K562 (cell line): ENCODE results near the gene FAM107B. TPM values are rescaled to one million over a fixed set of nuclear protein-coding genes. Genes with fewer than 3 reads are reported as not detected.

Experiments
- ATAC-seq: fragments of 200-7000 bp; cut with Tn5 transposase; 3 replicates; pipeline ENCODE4 v1.9.1; 2020; ENCODE audit warnings: moderate library complexity
- BruUV-seq: library from RNA; stranded (reverse); fragments of 400-500 nt; replicated peaks from 2 replicates; lab custom pipeline; 2021; lab: Mats Ljungman, UMichigan
- CTCF ChIA-PET: fragments of 300-600 bp; formaldehyde crosslinking; extraction: SDS; loops from one replicate; lab custom pipeline; 2021; ENCODE audit warnings: low intra/inter-chr PET ratio; lab: Yijun Ruan, JAX
- POLR2A ChIA-PET: fragments of 300-600, 350-650 bp; sonication (Branson Sonifier 250); formaldehyde crosslinking; extraction: SDS; loops from one replicate; lab custom pipeline; 2021; ENCODE audit warnings: antibody characterized with exemption, inconsistent platforms; lab: Yijun Ruan, JAX
- DNase-seq, 4 experiments: peaks; one replicate each; pipeline versions ENCODE4 v3.0.0 to v3.0.0-alpha.2; 2011 to 2018; ENCODE audit warnings: low spot score in 3 of 4, mixed read lengths in 3 of 4; ENCODE audit errors: extremely low read depth in 1 of 4
- FAIRE-seq: peaks from 2 replicates; lab custom pipeline; 2011; peaks lifted over from hg19 to GRCh38; lab: Jason Lieb, UNC
- H2AFZ ChIP-seq: 2 replicates; pipeline ENCODE4 v1.6.0; 2011; ENCODE audit warnings: low read depth, low read length, control low read depth, inconsistent platforms
- H3K27ac ChIP-seq: fragments of 200-600 bp; 3 replicates; pipeline ENCODE4 v1.8.0; 2011; ENCODE audit warnings: low read depth, mild to moderate bottlenecking, control low read depth, inconsistent platforms, low read length, moderate library complexity, mixed read lengths; ENCODE audit errors: extremely low read depth
- H3K27me3 ChIP-seq, 2 experiments: fragments of 300-600 bp in 1 of 2; 2 replicates in 1 of 2; 3 replicates in 1 of 2; pipeline versions ENCODE4 v1.6.0 to v1.8.0; 2011; ENCODE audit warnings: inconsistent platforms in 2 of 2, low read length in 2 of 2, mild to moderate bottlenecking in 1 of 2, mixed read lengths in 1 of 2, moderate library complexity in 1 of 2; ENCODE audit not compliant: control insufficient read depth in 2 of 2, insufficient read depth in 2 of 2
- H3K36me3 ChIP-seq: fragments of 300-600 bp; 3 replicates; pipeline ENCODE4 v1.8.0; 2011; ENCODE audit warnings: mild to moderate bottlenecking, low read length, inconsistent platforms; ENCODE audit not compliant: control insufficient read depth, insufficient read depth
- H3K4me1 ChIP-seq, 2 experiments: fragments of 200-600 bp in 1 of 2; replicated peaks in 1 of 2; 2 replicates in 1 of 2; 3 replicates in 1 of 2; pipeline versions ENCODE4 v1.5.1 to v1.8.0; 2011; ENCODE audit warnings: inconsistent platforms in 2 of 2, low read length in 2 of 2, mild to moderate bottlenecking in 1 of 2, mixed read lengths in 1 of 2, moderate library complexity in 1 of 2; ENCODE audit not compliant: control insufficient read depth in 2 of 2, insufficient read depth in 2 of 2
- H3K4me2 ChIP-seq: 2 replicates; pipeline ENCODE4 v1.6.1; 2011; ENCODE audit warnings: low read length, control low read depth, inconsistent platforms, mixed read lengths; ENCODE audit not compliant: insufficient read depth
- H3K4me3 ChIP-seq: fragments of 200-600 bp; sonication (generic), shearing (Covaris generic); 2 replicates; pipeline ENCODE4 v1.5.1; 2016; ENCODE audit warnings: control low read depth, inconsistent platforms
- H3K79me2 ChIP-seq: fragments of 200-600 bp; 3 replicates; pipeline ENCODE4 v1.8.0; 2011; ENCODE audit warnings: low read length, inconsistent platforms; ENCODE audit not compliant: control insufficient read depth, insufficient read depth
- H3K9ac ChIP-seq, 2 experiments: 2 replicates each; pipeline versions ENCODE4 v1.6.0 to v1.6.1; 2011; ENCODE audit warnings: low read depth in 2 of 2, low read length in 2 of 2, control low read depth in 1 of 2, inconsistent platforms in 1 of 2, mild to moderate bottlenecking in 1 of 2, mixed read lengths in 1 of 2; ENCODE audit not compliant: insufficient read depth in 1 of 2
- H3K9me1 ChIP-seq: one replicate; pipeline ENCODE4 v1.6.0; 2011; ENCODE audit warnings: inconsistent platforms, mild to moderate bottlenecking, low read length, moderate library complexity; ENCODE audit not compliant: control insufficient read depth, insufficient read depth
- H3K9me3 ChIP-seq: replicated peaks from 2 replicates; pipeline ENCODE4 v1.5.1; 2011; ENCODE audit warnings: low read depth, low read length, inconsistent platforms; ENCODE audit not compliant: control insufficient read depth, insufficient read depth
- H4K20me1 ChIP-seq: replicated peaks from 2 replicates; pipeline ENCODE4 v1.6.1; 2011; ENCODE audit warnings: low read length, inconsistent platforms, mixed read lengths; ENCODE audit not compliant: control insufficient read depth, insufficient read depth
- KLF16 ChIP-seq: IDR thresholded peaks from 2 replicates; pipeline ENCODE4 v1.6.1; 2016; ENCODE audit warnings: antibody characterized with exemption
- POU5F1 ChIP-seq: fragments of 150-350 bp; IDR thresholded peaks from 2 replicates; pipeline ENCODE4 v1.6.1; 2014; ENCODE audit warnings: borderline replicate concordance, low read length, low read depth, mild to moderate bottlenecking; ENCODE audit not compliant: partially characterized antibody
- RFX5 ChIP-seq: IDR thresholded peaks from 2 replicates; pipeline ENCODE4 v1.6.1; 2011; ENCODE audit warnings: low read depth, mild to moderate bottlenecking, improper control_type of control experiment, low read length
- WHSC1 ChIP-seq: IDR thresholded peaks from one replicate; pipeline ENCODE4 v1.6.1; 2012; ENCODE audit warnings: low read length, control low read depth, inconsistent platforms
- YY1 ChIP-seq, 3 experiments: IDR thresholded peaks; 2 replicates each; pipeline ENCODE4 v1.6.1; 2011; ENCODE audit warnings: low read length in 2 of 3, mild to moderate bottlenecking in 2 of 3, moderate library complexity in 2 of 3, borderline replicate concordance in 1 of 3, control low read depth in 1 of 3, low read depth in 1 of 3; ENCODE audit not compliant: insufficient read depth in 3 of 3, insufficient replicate concordance in 2 of 3, control insufficient read depth in 1 of 3, insufficient read length in 1 of 3; ENCODE audit errors: extremely low read depth in 1 of 3
- ZFP30 ChIP-seq: fragments of 250-450 bp; sonication (Bioruptor Pico); IDR thresholded peaks from 2 replicates; pipeline ENCODE4 v1.8.0; 2022; ENCODE audit warnings: moderate library complexity, mild to moderate bottlenecking, inconsistent platforms, borderline replicate concordance
- ZKSCAN1 ChIP-seq: fragments of 150-350 bp; IDR thresholded peaks from 2 replicates; pipeline ENCODE4 v1.6.1; 2016; ENCODE audit warnings: low read depth, low read length
- WGBS: fragments of 100-300 bp; shearing (Covaris generic); methylation state at CpG from one replicate; pipeline ENCODE4 v1.1.6; 2016; ENCODE audit warnings: low coverage, mixed read lengths; ENCODE audit not compliant: insufficient coverage; ENCODE audit errors: missing lambda C conversion rate; 5-methylcytosine and 5-hydroxymethylcytosine counted together
- in situ Hi-C: fragments of 300-500 bp; cut with MboI; formaldehyde crosslinking; loops from 4 replicates; pipeline ENCODE4 v1.15.0; 2018; ENCODE audit warnings: inconsistent platforms, mixed read lengths
- intact Hi-C: fragments of 100-400 bp; cut with micrococcal nuclease; formaldehyde crosslinking; loops from 2 replicates; pipeline ENCODE4 v1.14.2; 2022
- polyA plus RNA-seq, 8 experiments: library from polyadenylated mRNA; depleted of rRNA in 4 of 8; stranded (reverse) in 5 of 8; unstranded in 3 of 8; fragments of >200 nt; fragmentation: Nextera tagmentation in 2 of 8; fragmentation: Illumina TruSeq in 1 of 8; extraction: Ambion mirVana in 2 of 8; extraction: Trizol in 1 of 8; gene quantifications; 2 replicates each; pipeline versions ENCODE4 v1.2.1 to v1.2.3, GENCODE V29; 2011 to 2014; ENCODE audit warnings: inconsistent platforms in 1 of 8, missing spikeins in 1 of 8
- total RNA-seq, 7 experiments: library from RNA; depleted of rRNA in 6 of 7; stranded (reverse); fragments of >200 nt in 6 of 7; fragmentation: Illumina TruSeq in 2 of 7; extraction: Trizol in 2 of 7; gene quantifications; 2 replicates each; pipeline versions ENCODE4 v1.2.1 to v1.2.3, GENCODE V29; 2011 to 2021; ENCODE audit warnings: low replicate concordance in 1 of 7
- TF ChIP-seq, protein P1 (sequence below): fragments of 450-650 bp; formaldehyde crosslinking; IDR thresholded peaks from 2 replicates; pipeline ENCODE4 v1.4.0; 2020; ENCODE audit warnings: mild to moderate bottlenecking

The FAM107B gene
- total and polyA plus RNA-seq, 9 of the 15 experiments (the other 6 are each of a cell fraction or from before 2014, with no cell fraction given): 0.40 to 2.8 (median 1.4) TPM

DNA sequence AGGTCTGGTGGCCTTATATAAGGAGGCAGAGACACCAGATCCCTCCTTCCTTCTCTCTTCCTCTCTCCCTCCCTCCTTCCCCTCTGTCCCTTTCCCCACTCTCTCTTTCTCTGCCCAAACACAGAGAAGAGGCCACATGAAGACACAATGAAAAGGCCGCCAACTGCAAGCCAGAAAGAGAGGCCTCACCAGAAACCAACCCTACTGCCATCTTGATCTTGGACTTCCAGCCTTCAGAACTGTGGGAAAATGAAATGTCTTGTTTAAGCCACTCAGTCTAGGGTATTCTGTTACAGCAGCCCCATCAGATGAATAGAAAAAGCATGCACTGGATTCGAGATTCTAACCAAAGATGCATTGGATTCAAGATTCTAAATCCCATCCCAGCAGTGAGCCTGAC lies 168.1 kb downstream of the FAM107B start (continued):
- TF ChIP-seq ZFP30 (CRISPR knock-in tag): no peak
- TF ChIP-seq, protein P1, sequence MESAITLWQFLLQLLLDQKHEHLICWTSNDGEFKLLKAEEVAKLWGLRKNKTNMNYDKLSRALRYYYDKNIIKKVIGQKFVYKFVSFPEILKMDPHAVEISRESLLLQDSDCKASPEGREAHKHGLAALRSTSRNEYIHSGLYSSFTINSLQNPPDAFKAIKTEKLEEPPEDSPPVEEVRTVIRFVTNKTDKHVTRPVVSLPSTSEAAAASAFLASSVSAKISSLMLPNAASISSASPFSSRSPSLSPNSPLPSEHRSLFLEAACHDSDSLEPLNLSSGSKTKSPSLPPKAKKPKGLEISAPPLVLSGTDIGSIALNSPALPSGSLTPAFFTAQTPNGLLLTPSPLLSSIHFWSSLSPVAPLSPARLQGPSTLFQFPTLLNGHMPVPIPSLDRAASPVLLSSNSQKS (CRISPR knock-in tag): no peak
- no peak for TF ChIP-seq POU5F1
- no peak for TF ChIP-seq ZKSCAN1
- no peak for TF ChIP-seq KLF16

DNA sequence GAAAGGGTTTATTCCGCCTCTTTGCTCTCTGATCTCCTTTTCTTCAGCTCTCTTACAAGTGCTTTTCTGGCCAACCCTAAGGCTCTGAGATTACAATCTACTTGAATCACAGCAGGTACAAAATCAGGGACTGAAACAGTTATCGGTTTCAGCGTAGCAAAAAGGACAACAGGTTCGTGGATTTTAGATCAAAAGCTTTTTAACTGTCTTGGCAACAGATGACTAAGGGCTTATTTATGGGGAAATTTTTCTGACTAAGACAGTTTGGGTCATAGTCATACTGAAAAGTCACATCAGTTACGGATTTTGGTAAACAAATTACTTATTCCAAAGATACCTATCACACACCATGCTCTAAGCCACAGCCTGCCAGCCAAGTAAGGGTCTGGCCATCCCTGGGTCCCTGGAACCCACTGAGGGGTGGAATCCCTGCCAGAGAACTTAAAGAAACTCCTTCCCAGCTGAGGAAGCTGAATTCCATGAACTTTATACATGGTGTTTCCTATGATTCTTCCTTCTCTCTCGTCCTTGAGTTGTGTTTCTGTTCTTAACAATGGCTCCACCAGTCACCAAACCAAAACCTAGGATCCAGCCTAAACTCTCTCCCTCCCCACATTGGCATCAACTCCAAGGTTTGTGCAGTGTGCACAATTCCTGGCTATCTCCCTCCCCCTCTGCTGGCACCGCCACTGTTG lies 169.3 kb downstream of the FAM107B start:
- ChIA-PET POLR2A (interaction anchor here (0.7 kb wide), 1 partner anchor 241 kb away, joined by 3 read pairs; no protein-coding TSS in a partner anchor), CTCF (no interaction called here)
- 3% methylated on average over 7 of the region's 7 CpGs for WGBS
- H3K27me3 ChIP-seq: peaks cover 14 to 38% of the 10 kb centered on the region in 2 experiments; a peak in 4 of 5 replicates
- H3K9me1 ChIP-seq: no peaks in the 10 kb centered on the region
- no peaks in the 10 kb centered on the region for H3K36me3 ChIP-seq
- H3K79me2 ChIP-seq: no peaks in the 10 kb centered on the region
- in situ Hi-C loops (no loop called here), intact Hi-C loops (no loop called here)
- no peak for ATAC-seq
- H3K4me1 ChIP-seq: peaks cover 0 to 12% of the 10 kb centered on the region in 2 experiments; a peak in 2 of 5 replicates
- no peaks in the 10 kb centered on the region for H4K20me1 ChIP-seq
- no TSS peak for BruUV-seq
- no peak for FAIRE-seq
- H2AFZ ChIP-seq: no peak overlapping the region
- no peak overlapping the region for H3K4me2 ChIP-seq
- no peak overlapping the region for H3K4me3 ChIP-seq
- no peak for TF ChIP-seq WHSC1
- TF ChIP-seq YY1 (IDR thresholded peaks at IDR 0.05; ENCODE audit: borderline replicate concordance in 1 of 3, control insufficient read depth in 1 of 3, extremely low read depth in 1 of 3, insufficient read depth in 3 of 3, insufficient read length in 1 of 3, insufficient replicate concordance in 2 of 3, low read depth in 1 of 3, low read length in 2 of 3): no peak
- peak; percentile 64 for TF ChIP-seq RFX5
- no peaks in the 10 kb centered on the region for H3K9me3 ChIP-seq
- no peak overlapping the region for H3K9ac ChIP-seq
- no peak overlapping the region for H3K27ac ChIP-seq
- DNase-seq: no peak
